ENCODE measurements around the gene TXNDC5.

TXNDC5 gene

DNA sequence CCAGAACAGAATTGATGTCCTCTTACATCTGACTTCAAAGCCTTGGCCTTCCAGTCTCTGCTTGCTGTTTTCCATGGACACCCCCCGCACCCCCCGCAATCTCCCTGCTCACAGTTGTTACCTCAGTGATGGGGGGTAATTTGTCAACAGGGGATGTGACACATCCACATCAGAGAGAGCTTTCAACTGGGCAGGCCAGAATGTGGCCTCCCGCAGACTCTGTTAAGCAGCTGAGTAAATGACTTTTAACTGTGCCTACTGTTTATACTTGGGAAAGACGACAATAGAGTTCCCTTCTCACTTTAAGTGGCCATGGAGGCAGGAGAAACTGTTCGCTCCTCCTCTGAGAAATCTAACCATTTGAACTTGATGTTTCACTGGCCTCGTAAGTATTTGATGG lies 51.0 kb downstream of the TXNDC5 start:
- Histone ChIP-seq H3K9ac (ENCODE audit: low read depth, low read length) (no peak overlapping the region), H3K36me3 (ENCODE audit: control insufficient read depth, insufficient read depth, low read length) (no peaks in the 10 kb centered on the region), H3K9me3 (ENCODE audit: control insufficient read depth, insufficient read depth, low read length) (no peaks in the 10 kb centered on the region), H3K27me3 (ENCODE audit: control insufficient read depth, insufficient read depth, low read length) (no peaks in the 10 kb centered on the region), H3K27ac (ENCODE audit: low read depth, low read length) (no peak overlapping the region), H3K4me1 (ENCODE audit: control insufficient read depth, insufficient read depth, low read length) (no peaks in the 10 kb centered on the region), H3K4me3 (ENCODE audit: low read depth, low read length) (no peak overlapping the region)

DNA sequence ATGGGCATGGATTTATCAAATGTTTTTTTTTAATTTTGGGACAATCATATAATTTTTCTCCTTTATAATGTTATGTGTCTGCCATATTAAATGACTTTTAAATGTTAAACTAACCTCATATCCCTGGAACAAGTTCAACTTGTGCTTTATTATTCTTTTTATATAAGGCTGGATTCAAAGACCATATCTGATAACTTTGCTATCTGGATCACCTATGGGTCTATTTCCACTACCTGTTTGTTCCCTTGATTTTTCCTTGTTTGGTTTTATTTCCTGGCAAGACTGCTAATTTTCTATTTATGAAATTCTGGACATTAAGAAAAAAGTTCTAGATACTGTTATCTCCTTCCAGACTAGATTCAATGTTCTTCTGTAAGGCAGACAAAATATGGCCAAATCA lies 58.8 kb downstream of the TXNDC5 start:
- no peak overlapping the region for H3K4me3 ChIP-seq (ENCODE audit: low read depth, low read length)
- H3K9me3 ChIP-seq (ENCODE audit: control insufficient read depth, insufficient read depth, low read length) = peaks cover 13% of the 10 kb centered on the region
- H3K27ac ChIP-seq (ENCODE audit: low read depth, low read length) = no peak overlapping the region
- H3K27me3 ChIP-seq (ENCODE audit: control insufficient read depth, insufficient read depth, low read length) = no peaks in the 10 kb centered on the region
- H3K36me3 ChIP-seq (ENCODE audit: control insufficient read depth, insufficient read depth, low read length) = no peaks in the 10 kb centered on the region
- no peaks in the 10 kb centered on the region for H3K4me1 ChIP-seq (ENCODE audit: control insufficient read depth, insufficient read depth, low read length)
- no peak overlapping the region for H3K9ac ChIP-seq (ENCODE audit: low read depth, low read length)

DNA sequence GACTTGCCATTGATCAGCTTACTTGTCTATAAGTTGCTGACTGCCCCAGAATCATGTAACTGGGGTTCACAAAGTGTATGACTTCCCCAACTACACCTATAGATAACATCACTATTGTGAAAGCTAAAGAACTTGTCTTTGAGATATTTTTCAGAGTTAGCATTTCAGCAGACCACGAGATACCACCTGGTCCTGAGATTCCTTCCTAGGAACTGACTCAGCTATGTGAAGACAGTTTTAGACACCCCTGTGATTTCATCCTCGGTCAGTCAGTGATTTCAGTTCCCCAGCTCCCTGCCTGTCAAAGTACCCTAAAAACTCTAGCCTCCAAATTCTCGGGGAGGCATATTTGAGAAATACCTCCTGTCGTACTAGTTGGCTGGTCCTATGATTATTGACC lies 62.4 kb downstream of the TXNDC5 start:
- peaks cover 13% of the 10 kb centered on the region for H3K9me3 ChIP-seq (ENCODE audit: control insufficient read depth, insufficient read depth, low read length)
- H3K27ac ChIP-seq (ENCODE audit: low read depth, low read length) = no peak overlapping the region
- no peak overlapping the region for H3K4me3 ChIP-seq (ENCODE audit: low read depth, low read length)
- H3K36me3 ChIP-seq (ENCODE audit: control insufficient read depth, insufficient read depth, low read length) = no peaks in the 10 kb centered on the region
- no peaks in the 10 kb centered on the region for H3K27me3 ChIP-seq (ENCODE audit: control insufficient read depth, insufficient read depth, low read length)
- no peaks in the 10 kb centered on the region for H3K4me1 ChIP-seq (ENCODE audit: control insufficient read depth, insufficient read depth, low read length)
- H3K9ac ChIP-seq (ENCODE audit: low read depth, low read length) = no peak overlapping the region

GRCh38 chr6:7846966-7847818 lies 63.4 kb downstream of the TXNDC5 start:
- H3K9me3 ChIP-seq (ENCODE audit: control insufficient read depth, insufficient read depth, low read length) = peaks cover 13% of the 10 kb centered on the region
- no peaks in the 10 kb centered on the region for H3K36me3 ChIP-seq (ENCODE audit: control insufficient read depth, insufficient read depth, low read length)
- no peak overlapping the region for H3K4me3 ChIP-seq (ENCODE audit: low read depth, low read length)
- H3K27ac ChIP-seq (ENCODE audit: low read depth, low read length) = no peak overlapping the region
- no peaks in the 10 kb centered on the region for H3K27me3 ChIP-seq (ENCODE audit: control insufficient read depth, insufficient read depth, low read length)
- no peaks in the 10 kb centered on the region for H3K4me1 ChIP-seq (ENCODE audit: control insufficient read depth, insufficient read depth, low read length)
- no peak overlapping the region for H3K9ac ChIP-seq (ENCODE audit: low read depth, low read length)

GRCh38 chr6:7841781-7842468 lies 68.7 kb downstream of the TXNDC5 start:
- Histone ChIP-seq H3K27me3 (ENCODE audit: control insufficient read depth, insufficient read depth, low read length) (no peaks in the 10 kb centered on the region), H3K9me3 (ENCODE audit: control insufficient read depth, insufficient read depth, low read length) (no peaks in the 10 kb centered on the region), H3K36me3 (ENCODE audit: control insufficient read depth, insufficient read depth, low read length) (no peaks in the 10 kb centered on the region), H3K27ac (ENCODE audit: low read depth, low read length) (no peak overlapping the region), H3K9ac (ENCODE audit: low read depth, low read length) (no peak overlapping the region), H3K4me1 (ENCODE audit: control insufficient read depth, insufficient read depth, low read length) (peaks cover 10% of the 10 kb centered on the region; the same call in 1 of the 2 replicates), H3K4me3 (ENCODE audit: low read depth, low read length) (no peak overlapping the region)

GRCh38 chr6:7836371-7837026 lies 74.1 kb downstream of the TXNDC5 start:
- no peaks in the 10 kb centered on the region for H3K9me3 ChIP-seq (ENCODE audit: control insufficient read depth, insufficient read depth, low read length)
- H3K27me3 ChIP-seq (ENCODE audit: control insufficient read depth, insufficient read depth, low read length) = no peaks in the 10 kb centered on the region
- H3K9ac ChIP-seq (ENCODE audit: low read depth, low read length) = no peak overlapping the region
- H3K27ac ChIP-seq (ENCODE audit: low read depth, low read length) = no peak overlapping the region
- H3K4me3 ChIP-seq (ENCODE audit: low read depth, low read length) = no peak overlapping the region
- no peaks in the 10 kb centered on the region for H3K36me3 ChIP-seq (ENCODE audit: control insufficient read depth, insufficient read depth, low read length)
- H3K4me1 ChIP-seq (ENCODE audit: control insufficient read depth, insufficient read depth, low read length) = peaks cover 10% of the 10 kb centered on the region; the same call in 1 of the 2 replicates

DNA sequence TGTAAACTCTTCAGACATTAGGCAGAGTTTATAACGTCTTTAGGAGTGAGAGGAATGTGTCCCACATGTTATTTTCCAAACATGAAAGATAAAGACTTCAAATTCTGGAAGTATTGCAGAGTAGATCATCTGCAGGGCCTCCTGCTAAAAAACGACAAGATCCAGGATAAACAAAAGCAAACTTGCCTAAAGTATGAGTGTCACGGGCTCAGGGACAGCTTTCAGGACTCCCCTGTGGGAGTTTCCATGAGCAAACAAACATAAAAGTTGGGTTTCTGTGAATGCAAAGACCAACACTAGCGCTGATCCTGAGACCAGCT lies 76.9 kb downstream of the TXNDC5 start:
- no peaks in the 10 kb centered on the region for H3K4me1 ChIP-seq (ENCODE audit: control insufficient read depth, insufficient read depth, low read length)
- H3K4me3 ChIP-seq (ENCODE audit: low read depth, low read length) = no peak overlapping the region
- no peak overlapping the region for H3K9ac ChIP-seq (ENCODE audit: low read depth, low read length)
- H3K36me3 ChIP-seq (ENCODE audit: control insufficient read depth, insufficient read depth, low read length) = no peaks in the 10 kb centered on the region
- no peaks in the 10 kb centered on the region for H3K27me3 ChIP-seq (ENCODE audit: control insufficient read depth, insufficient read depth, low read length)
- H3K9me3 ChIP-seq (ENCODE audit: control insufficient read depth, insufficient read depth, low read length) = no peaks in the 10 kb centered on the region
- H3K27ac ChIP-seq (ENCODE audit: low read depth, low read length) = no peak overlapping the region

DNA sequence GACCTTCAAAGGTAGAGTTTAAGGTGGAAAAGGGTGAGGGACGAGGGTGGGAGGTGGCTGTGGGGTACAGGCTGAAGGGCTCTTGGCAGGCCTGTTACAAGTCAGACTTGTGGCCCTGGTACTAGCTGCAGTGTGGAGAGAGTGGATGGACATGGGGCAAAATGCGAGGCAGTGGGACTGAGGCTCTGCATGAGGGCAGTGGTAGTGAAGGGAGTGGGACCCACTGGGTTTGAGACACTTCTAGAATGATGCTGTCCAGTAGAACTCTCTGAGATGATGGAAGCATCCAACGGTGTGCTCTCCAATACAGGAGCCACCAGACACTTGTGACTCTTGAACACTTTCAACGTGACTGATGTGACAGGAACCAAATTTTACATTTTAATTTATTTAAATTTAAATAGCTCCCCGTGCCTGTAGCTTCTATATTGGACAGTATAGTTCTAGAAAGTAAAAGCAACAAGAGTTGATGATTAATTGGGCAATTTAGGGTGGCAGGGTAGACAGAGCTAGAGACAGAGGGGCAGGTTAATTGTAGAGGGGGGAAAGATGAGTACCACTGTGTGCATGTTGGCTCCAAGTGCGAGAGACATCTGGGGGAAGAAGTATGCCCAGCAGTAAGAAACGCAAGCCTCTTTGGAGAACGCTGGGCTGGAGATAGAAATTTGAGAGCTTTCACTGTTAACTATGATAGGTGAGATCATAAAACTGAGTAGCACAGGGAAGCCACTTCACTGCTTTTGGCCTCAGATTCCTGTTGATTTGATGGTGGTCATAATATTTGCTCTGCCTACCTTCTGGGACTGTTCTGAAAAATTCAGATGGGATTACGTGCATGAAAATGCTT lies 77.5 kb downstream of the TXNDC5 start:
- Histone ChIP-seq H3K27me3 (ENCODE audit: control insufficient read depth, insufficient read depth, low read length) (no peaks in the 10 kb centered on the region), H3K36me3 (ENCODE audit: control insufficient read depth, insufficient read depth, low read length) (no peaks in the 10 kb centered on the region), H3K9me3 (ENCODE audit: control insufficient read depth, insufficient read depth, low read length) (no peaks in the 10 kb centered on the region), H3K9ac (ENCODE audit: low read depth, low read length) (no peak overlapping the region), H3K27ac (ENCODE audit: low read depth, low read length) (no peak overlapping the region), H3K4me1 (ENCODE audit: control insufficient read depth, insufficient read depth, low read length) (0 out of 2 replicates have a peak, but pooled peaks cover 2% of the 10 kb centered on the region), H3K4me3 (ENCODE audit: low read depth, low read length) (no peak overlapping the region)
